Measurements from ENCODE around the gene DDX55. TPM values are rescaled to one million over a fixed set of nuclear protein-coding genes. Genes with fewer than 3 reads are reported as not detected.
A peak's percentile ranks its signal among the peaks of the same experiment; 100 is the strongest.

The DDX55 gene
- total RNA-seq, 1 experiment from 2014 or later = 50.0 TPM

DNA sequence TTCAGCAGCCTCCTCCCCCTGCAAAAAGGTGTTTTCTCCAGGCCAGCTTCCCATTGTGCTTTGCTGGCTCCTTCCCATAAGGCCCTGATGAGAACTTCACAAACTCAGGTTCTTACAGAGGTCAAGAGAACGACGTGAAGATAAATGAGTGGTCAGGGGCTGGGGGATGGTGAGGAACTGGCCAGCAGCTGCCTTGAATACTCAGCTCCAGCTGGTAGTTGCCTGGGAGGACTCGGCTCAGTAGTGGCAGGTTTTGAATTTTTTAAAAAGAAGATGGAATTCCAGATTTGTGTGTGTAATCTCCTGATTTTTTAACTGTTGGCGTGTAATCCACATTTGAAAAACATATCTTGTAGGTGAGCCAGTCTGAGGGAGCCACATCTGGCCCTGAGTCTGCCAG lies 5.9 kb downstream of the DDX55 start:
- POLR2A ChIA-PET (ENCODE audit: unreplicated experiment) = no interaction called here
- Histone ChIP-seq H3K9ac (ENCODE audit: low read length) (no peak overlapping the region), H3K4me1 (ENCODE audit: insufficient read depth, low read length) (0 out of 2 replicates have a peak, but pooled peaks cover 2% of the 10 kb centered on the region), H3K27ac (ENCODE audit: low read length) (no peak overlapping the region), H3K4me2 (ENCODE audit: low read length) (no peak overlapping the region), H2AFZ (ENCODE audit: low read length) (no peak overlapping the region), H3F3A (ENCODE audit: low read length, unreplicated experiment) (no peaks in the 10 kb centered on the region), H4K20me1 (ENCODE audit: low read length) (0 out of 2 replicates have a peak, but pooled peaks cover 10% of the 10 kb centered on the region), H3K4me3 (ENCODE audit: low read length) (no peak overlapping the region), H3K27me3 (ENCODE audit: low read length) (no peaks in the 10 kb centered on the region), H3K36me3 (ENCODE audit: low read depth, low read length) (peaks cover 76% of the 10 kb centered on the region), H3K9me3 (ENCODE audit: low read length) (no peaks in the 10 kb centered on the region), H3K9me2 (replicated peaks; ENCODE audit: low read length) (no peaks in the 10 kb centered on the region), H3K79me2 (ENCODE audit: low read length) (peaks cover 67% of the 10 kb centered on the region)
- TF ChIP-seq, protein P1, sequence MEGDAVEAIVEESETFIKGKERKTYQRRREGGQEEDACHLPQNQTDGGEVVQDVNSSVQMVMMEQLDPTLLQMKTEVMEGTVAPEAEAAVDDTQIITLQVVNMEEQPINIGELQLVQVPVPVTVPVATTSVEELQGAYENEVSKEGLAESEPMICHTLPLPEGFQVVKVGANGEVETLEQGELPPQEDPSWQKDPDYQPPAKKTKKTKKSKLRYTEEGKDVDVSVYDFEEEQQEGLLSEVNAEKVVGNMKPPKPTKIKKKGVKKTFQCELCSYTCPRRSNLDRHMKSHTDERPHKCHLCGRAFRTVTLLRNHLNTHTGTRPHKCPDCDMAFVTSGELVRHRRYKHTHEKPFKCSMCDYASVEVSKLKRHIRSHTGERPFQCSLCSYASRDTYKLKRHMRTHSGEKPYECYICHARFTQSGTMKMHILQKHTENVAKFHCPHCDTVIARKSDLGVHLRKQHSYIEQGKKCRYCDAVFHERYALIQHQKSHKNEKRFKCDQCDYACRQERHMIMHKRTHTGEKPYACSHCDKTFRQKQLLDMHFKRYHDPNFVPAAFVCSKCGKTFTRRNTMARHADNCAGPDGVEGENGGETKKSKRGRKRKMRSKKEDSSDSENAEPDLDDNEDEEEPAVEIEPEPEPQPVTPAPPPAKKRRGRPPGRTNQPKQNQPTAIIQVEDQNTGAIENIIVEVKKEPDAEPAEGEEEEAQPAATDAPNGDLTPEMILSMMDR (conservative IDR thresholded peaks at IDR 0.05; ENCODE audit: low read depth, low read length) = no peak
- TF ChIP-seq EZH2 (IDR thresholded peaks at IDR 0.05; ENCODE audit: low read length, unreplicated experiment) (no peak), EZH2phosphoT487 (IDR thresholded peaks at IDR 0.05; ENCODE audit: borderline replicate concordance, low read length) (no peak)
- intact Hi-C loops (cut with micrococcal nuclease) = no loop called here
- DNase-seq = no peak
- BruUV-seq (replicated peaks) = no TSS peak
- CTCF ChIA-PET = no interaction called here
- ATAC-seq = no peak

DNA sequence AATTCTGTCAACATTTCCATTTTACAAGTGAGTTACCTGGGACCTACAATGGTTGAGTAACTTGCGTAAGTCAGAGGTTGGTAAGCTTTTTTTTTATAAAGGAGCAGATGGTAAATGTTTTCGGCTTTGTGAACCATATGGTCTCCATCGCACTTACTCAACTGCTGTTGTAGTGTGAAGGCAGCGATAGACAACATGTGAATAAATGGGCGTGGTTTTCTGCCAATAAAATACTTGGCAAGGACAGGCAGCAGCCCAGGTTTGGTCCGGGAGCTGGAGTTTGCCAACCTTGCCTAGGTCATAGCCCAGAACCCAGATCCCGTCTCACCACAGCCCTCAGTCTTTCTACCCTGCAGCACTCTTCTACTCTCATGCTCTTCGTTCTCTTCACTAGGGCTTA lies 6.3 kb downstream of the DDX55 start:
- no peak for ATAC-seq
- POLR2A ChIA-PET (ENCODE audit: unreplicated experiment) = no interaction called here
- no peak overlapping the region for H3K4me2 ChIP-seq (ENCODE audit: low read length)
- intact Hi-C loops (cut with micrococcal nuclease) = no loop called here
- H4K20me1 ChIP-seq (ENCODE audit: low read length) = 0 out of 2 replicates have a peak, but pooled peaks cover 7% of the 10 kb centered on the region
- CTCF ChIA-PET = no interaction called here
- BruUV-seq (replicated peaks) = no TSS peak
- H3K4me3 ChIP-seq (ENCODE audit: low read length) = no peak overlapping the region
- TF ChIP-seq EZH2 (IDR thresholded peaks at IDR 0.05; ENCODE audit: low read length, unreplicated experiment) (no peak), EZH2phosphoT487 (IDR thresholded peaks at IDR 0.05; ENCODE audit: borderline replicate concordance, low read length) (no peak)
- TF ChIP-seq, protein P1 (conservative IDR thresholded peaks at IDR 0.05; ENCODE audit: low read depth, low read length) = no peak
- no peak overlapping the region for H3K27ac ChIP-seq (ENCODE audit: low read length)
- H3K4me1 ChIP-seq (ENCODE audit: insufficient read depth, low read length) = 0 out of 2 replicates have a peak, but pooled peaks cover 2% of the 10 kb centered on the region
- H2AFZ ChIP-seq (ENCODE audit: low read length) = no peak overlapping the region
- no peak for DNase-seq
- no peaks in the 10 kb centered on the region for H3K27me3 ChIP-seq (ENCODE audit: low read length)
- H3K9me3 ChIP-seq (ENCODE audit: low read length) = no peaks in the 10 kb centered on the region
- no peaks in the 10 kb centered on the region for H3K9me2 ChIP-seq (replicated peaks; ENCODE audit: low read length)
- no peak overlapping the region for H3K9ac ChIP-seq (ENCODE audit: low read length)
- no peaks in the 10 kb centered on the region for H3F3A ChIP-seq (ENCODE audit: low read length, unreplicated experiment)
- H3K36me3 ChIP-seq (ENCODE audit: low read depth, low read length) = peaks cover 80% of the 10 kb centered on the region
- peaks cover 63% of the 10 kb centered on the region for H3K79me2 ChIP-seq (ENCODE audit: low read length)

DNA sequence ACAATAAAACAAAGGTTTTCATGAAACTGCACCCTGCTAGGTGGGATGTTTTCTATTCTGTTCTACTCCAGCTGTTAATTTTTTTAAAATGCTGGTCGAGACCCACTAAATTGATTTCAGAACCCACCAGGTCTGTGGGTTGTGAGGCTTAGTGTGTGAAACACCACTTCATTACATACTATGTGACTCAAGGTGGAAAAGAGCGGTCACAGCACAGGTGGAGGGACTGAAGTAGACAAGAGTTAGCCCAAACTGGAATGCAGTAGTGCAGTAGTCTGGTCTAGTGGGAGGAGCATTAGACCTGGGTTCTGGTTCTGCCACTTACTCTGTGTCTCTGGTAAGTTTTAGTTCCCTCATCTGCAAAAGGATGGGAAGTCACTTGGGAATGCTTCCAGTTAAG lies 12.2 kb downstream of the DDX55 start:
- Histone ChIP-seq H3K27me3 (ENCODE audit: low read length) (no peaks in the 10 kb centered on the region), H3K4me2 (ENCODE audit: low read length) (no peak overlapping the region), H4K20me1 (ENCODE audit: low read length) (no peaks in the 10 kb centered on the region), H2AFZ (ENCODE audit: low read length) (no peak overlapping the region), H3K9ac (ENCODE audit: low read length) (no peak overlapping the region), H3K27ac (ENCODE audit: low read length) (no peak overlapping the region), H3K4me3 (ENCODE audit: low read length) (no peak overlapping the region), H3F3A (ENCODE audit: low read length, unreplicated experiment) (no peaks in the 10 kb centered on the region), H3K79me2 (ENCODE audit: low read length) (0 out of 2 replicates have a peak, but pooled peaks cover 12% of the 10 kb centered on the region), H3K9me2 (replicated peaks; ENCODE audit: low read length) (no peaks in the 10 kb centered on the region), H3K36me3 (ENCODE audit: low read depth, low read length) (peaks cover 77% of the 10 kb centered on the region), H3K9me3 (ENCODE audit: low read length) (no peaks in the 10 kb centered on the region), H3K4me1 (ENCODE audit: insufficient read depth, low read length) (peaks cover 4% of the 10 kb centered on the region)
- ATAC-seq = peak; percentile 30; the same call in 1 of the 2 replicates
- POLR2A ChIA-PET (ENCODE audit: unreplicated experiment) = no interaction called here
- DNase-seq = no peak
- CTCF ChIA-PET = no interaction called here
- TF ChIP-seq, protein P1 (conservative IDR thresholded peaks at IDR 0.05; ENCODE audit: low read depth, low read length) = no peak
- TF ChIP-seq EZH2phosphoT487 (IDR thresholded peaks at IDR 0.05; ENCODE audit: borderline replicate concordance, low read length) = no peak
- no peak for TF ChIP-seq EZH2 (IDR thresholded peaks at IDR 0.05; ENCODE audit: low read length, unreplicated experiment)
- no TSS peak for BruUV-seq (replicated peaks)
- intact Hi-C loops (cut with micrococcal nuclease) = no loop called here

Data from PC-3 (cell line).